Kidney tubule cell (primary cell): ENCODE data around the gene ARGFX.
A peak's percentile ranks its signal among the peaks of the same experiment; 100 is the strongest.
"Not testable (repeated sequence)": the region's sequence is repeated elsewhere in the genome, so short reads cannot be mapped to it uniquely, and the experiment has no call there.

ENCODE experiments used
- DNase-seq: peaks from one replicate; pipeline ENCODE4 v3.0.0-alpha.2; 2018; ENCODE audit warnings: low spot score

Gene ARGFX

DNA sequence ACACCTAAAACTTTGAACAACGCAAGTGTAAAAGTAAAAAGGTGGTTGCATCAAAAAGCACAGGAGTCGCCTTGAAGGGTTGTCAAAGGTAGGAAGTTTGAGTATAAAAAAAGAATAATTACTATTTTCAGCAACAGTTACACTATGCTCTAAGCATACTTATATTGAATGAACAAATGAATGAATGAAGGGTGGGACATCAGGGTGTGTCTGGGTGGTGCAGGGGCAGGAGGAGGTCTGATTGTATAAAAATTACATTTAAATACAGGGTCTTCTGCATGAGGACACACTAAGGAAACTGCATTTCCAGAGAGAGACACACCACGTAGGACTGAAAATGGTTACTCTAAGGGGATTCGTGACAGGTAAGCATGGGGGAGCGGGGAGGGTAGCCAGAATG, at the start of gene ARGFX:
ARGFX (plus strand) TSS at position 301 of the 400 bp plus-strand sequence. CDS start 2,765 bp downstream, outside the sequence.
- DNase-seq: no peak

DNA sequence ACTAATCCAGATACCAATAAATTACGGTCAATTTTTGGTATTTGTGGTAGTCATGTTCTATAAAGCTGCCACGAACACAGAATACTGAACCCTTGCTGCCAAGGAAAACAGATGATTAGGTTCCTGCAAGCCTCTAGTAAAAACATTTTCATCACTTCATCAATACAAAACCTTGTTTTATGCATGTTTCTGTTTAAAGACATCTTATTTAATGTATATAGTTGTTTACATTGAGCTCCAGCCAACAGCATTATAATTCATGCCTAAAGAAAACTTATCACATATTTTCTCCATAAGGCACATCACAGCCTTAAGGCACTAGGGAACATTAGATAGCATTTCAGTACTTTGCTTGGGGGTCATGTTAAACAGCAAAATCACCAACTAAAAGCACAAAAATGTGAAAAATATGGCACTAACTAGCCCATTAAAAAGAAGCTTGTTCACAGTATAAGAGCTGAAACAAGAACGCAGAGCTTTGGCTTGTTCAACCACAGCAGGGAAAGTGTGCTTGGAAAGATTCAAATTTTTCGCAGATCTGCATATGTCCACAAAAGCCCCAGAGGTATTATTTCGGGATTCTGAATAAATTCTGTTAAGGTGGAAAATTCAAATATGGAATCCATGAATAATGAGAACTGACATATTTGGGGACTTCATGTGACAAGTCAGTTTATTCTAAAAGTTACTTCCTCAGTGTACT, 49.6 kb upstream of the ARGFX start:
- no peak for DNase-seq

DNA sequence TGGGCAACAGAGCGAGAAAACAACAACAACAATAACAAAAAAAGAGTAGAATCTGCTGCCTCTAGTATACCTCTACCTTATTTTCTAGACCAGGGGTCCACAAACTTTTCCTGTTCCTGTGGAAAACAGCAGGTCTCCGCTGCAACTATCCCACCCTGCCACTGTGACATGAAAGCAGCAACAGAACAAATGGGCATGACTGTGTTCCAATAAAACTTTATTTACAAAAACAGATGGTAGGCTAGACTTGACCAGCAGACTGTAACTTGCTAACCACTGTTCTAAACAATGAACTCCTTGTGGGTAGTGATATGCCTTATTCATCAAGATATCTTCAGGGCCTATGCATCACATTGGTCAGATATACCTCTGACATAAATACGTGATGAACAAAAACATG, 47.2 kb upstream of the ARGFX start:
- DNase-seq: no peak

DNA sequence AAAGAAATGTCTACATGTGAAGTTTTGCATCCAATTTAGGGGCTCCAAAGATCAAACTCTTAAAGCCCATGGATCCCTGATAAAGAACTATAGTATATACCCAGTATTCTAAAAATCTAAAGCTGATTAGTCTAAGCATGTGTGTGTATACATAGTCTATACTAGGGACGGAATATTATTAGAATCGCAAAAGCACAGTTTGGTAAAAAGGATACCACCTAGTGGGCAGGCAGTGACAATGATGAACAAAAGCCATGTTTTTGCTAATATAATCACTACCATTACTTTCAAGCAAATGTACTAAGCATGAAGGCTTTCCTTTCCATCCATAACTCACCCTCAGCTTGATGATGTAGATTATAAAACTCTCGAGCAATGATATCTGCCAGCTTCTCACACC, 38.4 kb upstream of the ARGFX start:
- DNase-seq: peak; percentile 8

DNA sequence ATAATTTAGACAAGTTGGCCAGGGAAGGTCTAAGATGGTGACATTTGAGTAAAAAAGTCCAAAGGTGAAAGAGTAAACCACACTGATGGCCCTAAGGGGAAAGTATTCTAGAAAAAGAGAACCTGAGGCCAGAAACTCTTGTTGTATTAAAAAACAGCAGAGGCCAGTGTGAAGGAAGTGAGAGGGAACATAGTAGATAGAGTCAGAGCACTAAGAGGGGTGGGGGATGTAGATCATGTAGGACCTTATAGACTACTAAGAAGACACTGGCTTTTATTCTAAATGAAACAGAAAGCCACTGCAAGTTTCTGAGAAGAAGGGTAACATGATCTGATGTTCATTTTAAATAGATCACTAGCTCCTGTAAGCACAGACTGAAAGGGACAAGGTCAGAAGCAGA, 36.5 kb upstream of the ARGFX start:
- DNase-seq: no peak

DNA sequence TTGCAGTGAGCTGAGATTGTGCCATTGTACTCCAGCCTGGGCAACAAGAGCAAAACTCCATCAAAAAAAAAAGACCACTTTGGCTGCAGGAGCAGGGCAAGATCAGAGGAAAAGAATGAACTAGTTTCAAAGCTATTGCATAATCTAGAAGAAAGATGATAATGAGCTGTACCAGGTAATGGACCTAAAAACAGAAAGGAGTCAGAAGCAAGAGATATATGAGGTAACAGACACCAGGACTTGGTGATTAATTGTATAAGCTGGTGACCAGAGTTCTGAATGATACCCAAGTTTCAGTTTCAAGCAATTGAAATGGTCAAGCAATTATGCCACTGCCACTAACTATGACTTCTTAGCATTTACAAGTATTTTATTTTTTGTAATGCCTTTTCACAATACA, 24.8 kb upstream of the ARGFX start:
- peak; percentile 28 for DNase-seq

DNA sequence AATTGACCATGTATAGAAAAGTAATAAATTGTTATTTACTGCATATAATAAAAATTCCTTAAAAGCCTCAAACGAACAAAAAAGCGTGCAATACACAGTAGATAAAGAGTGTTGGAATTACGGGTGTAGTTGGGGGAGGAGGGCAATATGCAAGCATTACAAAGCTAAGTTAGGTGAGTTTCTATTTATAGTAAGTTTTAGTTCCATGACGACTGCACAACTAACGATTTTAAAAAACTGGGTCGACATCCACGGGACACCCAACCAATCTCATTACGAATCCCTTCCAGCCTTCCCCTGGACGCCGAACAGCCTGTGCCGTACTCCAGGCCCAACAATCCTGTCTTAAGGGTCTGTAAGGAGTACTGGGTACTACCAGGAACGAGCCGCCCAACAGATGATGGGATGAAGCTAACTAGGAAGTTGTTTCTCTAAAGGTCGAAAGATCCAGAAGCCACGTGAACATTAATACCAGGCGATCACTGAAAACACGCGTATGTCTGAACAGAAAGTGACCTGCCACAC, 22.6 kb upstream of the ARGFX start:
- DNase-seq: peak; percentile 25

DNA sequence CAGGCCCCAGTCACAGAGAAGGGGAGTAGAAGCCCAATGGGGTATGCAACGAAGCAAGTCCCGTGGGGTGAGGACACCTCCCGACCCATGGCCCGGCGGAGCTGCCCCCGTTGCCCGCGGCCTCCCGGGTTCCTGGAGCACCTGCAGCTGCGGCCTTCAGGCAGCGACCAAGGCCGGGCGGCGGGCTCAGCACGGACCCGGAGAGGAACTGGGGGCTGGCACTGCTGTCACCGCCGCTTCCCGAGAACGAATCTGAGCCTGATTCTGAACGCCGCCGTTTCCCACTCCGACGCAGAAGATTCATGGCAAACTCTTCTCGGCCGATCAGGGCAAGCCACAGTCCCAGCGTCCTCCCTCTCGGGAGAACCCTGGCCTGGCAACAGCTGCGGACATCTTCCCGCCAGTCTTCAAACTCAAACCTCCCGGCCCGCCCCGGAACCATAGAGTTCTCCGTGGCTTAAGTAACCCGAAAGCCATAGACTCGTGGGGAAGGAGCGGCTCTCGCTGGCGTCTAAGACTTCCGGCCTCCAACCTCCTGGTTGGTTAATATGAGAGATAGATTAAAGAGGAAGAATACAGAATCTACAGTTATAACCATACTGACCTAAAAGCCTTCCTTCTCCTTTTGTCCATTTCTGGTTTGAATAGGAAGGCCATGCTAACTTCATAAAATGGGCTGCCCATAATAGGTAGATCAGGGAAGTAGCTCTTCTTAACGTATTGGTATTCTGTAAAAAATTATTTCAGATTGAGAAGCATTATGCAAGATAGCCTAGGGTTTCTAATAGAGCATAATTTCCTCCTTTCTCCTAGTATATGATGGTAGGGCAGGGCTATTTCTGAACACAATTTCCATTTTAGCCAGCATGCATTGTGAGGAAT, 21.9 kb upstream of the ARGFX start, which contains the start of gene POLQ:
POLQ (minus strand) TSS at position 415 of the 882 bp plus-strand sequence; CDS start at position 304, 111 bp downstream.
- peak; percentile 96 for DNase-seq

DNA sequence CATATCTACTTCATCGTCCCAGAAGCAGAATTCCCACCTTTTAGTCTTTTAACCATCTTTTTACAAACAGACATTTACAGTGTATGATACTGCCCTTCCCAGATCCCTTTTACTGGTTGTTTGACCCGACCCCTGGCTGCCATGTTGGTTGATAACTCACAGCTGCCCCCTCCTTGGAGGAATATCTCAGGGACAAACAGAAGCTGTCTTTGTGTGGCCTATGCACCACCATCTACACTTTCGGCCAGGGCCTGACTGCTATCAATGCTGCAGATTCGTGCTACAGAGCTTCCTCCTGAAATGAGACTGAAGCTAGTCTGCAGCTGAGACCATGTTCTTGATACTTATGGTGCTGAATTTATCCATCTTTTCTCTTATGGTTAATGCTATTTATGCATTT, 15.4 kb upstream of the ARGFX start:
- no peak for DNase-seq

DNA sequence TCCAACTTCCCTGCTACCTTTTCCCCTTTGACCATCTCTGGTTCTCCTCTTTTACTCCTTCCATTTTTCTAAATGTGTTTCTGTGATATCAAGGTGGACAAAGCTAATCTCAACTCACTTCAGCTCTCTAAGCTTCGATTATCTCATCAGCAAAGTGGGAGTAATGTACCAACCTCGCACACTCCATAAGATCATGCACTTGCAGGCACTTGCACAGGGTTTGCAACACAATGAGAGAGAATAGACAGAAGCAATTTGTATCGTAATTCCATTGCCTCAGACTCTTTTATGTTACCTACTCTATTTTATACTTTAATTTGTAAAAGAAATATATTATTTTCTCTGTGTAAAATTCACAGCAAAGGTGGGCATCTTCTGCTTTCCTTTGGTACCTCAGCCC, 15.0 kb upstream of the ARGFX start:
- no peak for DNase-seq

DNA sequence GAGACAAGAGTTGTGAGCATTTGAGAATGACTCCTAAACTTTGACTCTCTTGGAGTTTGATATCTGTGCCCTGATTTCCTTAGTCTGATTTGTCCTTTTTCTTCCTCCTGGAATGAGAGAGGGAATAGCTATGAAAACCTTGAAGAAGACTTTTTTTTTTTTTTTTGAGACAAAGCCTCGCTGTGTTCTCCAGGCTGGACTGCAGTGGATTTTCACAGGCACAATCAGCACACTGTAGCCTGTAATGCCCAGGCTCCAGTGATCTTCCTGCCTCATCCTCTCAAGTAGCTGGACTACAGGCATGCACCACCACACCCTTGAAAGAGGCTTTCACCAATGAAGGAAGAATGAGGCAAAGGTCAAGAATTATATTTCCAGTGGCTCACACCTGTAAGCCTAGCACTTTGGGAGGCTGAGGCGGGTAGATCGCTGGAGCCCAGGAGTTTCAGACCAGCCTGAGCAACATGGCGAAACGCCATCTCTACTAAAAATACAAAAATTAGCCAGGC, 10.3 kb upstream of the ARGFX start:
- no peak for DNase-seq

DNA sequence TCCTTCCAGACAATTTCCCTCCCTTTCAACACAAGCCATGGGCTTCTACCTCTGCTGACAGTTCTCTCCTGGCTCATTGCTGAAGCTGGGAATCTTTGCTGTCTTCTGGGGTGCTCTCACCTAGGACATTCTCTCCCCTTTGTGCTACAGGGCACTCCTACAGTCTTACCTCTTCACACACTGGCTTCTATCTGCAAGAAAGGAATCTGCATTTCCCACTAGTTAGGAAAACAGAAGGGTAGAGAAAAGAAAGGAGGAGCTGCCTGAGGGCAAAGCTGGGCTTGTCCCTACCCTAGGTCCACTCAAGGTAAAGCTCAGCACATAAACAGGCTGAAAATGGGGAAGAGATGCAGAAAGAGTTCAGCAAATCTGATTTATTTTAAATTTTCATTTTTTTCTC, 5.6 kb upstream of the ARGFX start:
- DNase-seq: no peak

DNA sequence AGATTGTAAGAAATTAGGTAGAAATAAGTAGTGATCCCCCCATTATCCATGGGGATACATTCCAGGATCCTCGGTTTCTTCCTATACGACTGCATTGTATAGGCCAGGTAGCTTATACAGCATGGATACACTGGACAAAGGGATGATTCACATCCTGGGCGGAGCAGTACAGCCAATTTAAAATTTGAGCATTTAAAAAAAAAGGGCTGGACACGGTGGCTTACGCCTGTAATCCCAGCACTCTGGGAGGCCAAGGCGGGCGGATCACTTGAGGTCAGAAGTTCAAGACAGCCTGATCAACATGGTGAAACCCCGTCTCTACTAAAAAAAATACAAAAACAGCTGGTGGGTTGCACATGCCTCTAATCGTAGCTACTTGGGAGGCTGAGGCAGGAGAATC, 976 bp upstream of the ARGFX start:
- no peak for DNase-seq

DNA sequence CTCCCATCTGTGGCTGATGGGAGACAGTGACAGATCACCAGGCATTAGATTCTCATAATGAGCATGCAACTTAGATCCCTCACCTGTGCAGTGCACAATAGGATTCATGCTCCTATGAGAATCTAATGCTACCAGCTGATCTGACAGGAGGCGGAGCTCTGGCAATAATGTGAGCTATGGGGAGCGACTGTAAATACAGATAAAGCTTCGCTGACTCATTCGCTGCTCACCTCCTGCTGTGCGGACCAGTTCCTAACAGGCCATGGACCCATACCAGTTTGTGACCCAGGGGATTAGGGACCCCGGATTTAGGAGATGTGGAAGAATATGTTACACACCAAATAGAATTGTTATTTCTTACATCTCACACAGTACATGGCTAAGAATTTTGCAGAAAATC, 6.7 kb downstream of the ARGFX start:
- no peak for DNase-seq

DNA sequence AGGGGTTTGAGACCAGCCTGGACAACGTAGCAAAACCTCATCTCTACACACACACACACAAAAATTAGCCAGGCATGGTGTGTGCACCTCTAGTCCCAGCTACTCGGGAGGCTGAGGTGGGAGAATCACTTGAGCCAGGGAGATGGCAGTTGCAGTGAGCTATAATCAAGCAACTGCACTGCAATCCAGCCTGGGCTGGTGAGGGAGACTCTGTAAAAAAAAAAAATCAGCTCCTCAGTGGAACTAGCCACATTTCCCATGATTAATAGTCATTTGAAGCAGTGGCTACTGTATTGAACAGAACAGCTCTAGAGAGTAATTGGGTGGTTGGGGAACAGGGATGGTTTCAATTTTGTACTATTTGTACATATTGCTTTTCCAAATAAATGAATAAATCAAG, 13.9 kb downstream of the ARGFX start:
- DNase-seq: no peak

DNA sequence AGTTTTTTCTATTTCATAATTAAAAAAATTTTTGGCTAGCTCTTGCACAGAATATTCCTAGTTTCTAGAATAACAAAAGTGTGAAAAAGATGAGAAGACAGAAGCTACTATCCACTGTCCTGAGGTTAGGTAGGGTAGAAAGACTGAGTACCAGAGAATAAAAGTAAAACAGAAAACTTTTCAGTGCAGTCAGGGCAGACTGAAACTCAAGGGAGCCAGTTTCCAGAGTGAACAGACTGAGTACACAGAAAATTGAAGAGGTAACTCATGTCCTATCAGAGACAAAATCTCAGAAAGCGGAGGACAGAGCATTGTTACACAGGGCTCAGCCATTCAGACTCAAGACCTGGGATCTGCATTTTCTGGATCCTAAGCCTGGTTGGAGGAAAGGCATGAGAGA, 16.7 kb downstream of the ARGFX start:
- DNase-seq: no peak

DNA sequence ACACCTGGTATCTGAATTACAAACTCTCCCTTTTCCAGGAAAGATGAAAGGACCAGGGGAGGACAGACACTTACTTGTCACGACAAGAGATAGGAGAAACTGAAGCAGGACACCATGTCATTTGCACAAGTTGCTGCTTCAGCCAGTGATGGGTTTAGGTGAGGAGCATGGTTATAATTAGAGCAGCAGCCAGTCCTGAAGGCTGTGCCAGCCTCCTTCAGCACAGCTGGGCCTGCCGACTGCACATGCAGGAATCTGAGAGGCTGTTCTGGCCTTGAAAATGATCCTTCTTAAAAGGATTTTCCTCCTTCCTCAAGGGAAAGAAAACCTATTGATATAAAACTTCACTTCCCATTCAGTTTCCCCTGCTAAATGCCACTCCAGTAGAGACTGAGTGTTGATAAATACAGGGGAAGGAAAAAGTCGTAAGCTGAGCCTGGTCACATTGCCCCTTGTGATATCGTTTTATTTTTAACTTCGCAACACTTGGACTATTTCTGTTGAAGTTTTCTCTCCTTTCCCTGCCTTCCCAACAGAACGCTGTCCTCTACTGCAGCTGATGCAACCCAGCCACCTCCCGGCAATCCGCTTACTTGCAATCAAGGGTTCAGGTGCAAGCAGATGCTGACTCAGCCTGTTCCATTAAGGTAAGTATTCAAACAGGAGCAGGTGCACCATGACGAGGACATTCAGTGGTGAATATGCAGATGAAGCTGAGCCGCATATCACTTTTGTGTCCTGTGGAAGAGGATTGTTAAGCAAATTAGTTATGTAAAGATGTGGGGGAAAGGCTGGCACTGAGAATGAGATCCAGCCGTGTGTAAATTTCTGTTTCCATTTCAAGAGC, 25.3 kb downstream of the ARGFX start, which contains the start of gene FBXO40:
FBXO40 (plus strand) TSS at position 524 of the 847 bp plus-strand sequence. CDS start 27,197 bp downstream, outside the sequence.
- peak; percentile 20 for DNase-seq

DNA sequence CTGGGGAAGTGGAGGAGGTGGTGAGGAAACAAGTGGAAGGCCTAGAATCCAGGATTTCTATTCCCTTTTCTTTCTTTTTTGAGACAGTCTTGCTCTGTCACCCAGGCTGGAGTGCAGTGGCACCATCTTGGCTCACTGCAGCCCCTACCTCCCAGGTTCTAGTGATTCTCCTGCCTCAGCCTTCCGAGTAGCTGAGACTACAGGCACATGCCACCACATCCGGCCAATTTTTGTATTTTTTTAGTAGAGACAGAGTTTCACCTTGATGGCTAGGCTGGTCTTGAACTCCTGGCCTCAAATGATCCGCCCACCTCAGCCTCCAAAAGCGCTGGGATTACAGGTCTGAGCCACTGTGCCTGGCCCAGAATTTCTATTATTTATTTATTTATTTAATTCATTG, 26.1 kb downstream of the ARGFX start:
- not testable (repeated sequence) for DNase-seq

DNA sequence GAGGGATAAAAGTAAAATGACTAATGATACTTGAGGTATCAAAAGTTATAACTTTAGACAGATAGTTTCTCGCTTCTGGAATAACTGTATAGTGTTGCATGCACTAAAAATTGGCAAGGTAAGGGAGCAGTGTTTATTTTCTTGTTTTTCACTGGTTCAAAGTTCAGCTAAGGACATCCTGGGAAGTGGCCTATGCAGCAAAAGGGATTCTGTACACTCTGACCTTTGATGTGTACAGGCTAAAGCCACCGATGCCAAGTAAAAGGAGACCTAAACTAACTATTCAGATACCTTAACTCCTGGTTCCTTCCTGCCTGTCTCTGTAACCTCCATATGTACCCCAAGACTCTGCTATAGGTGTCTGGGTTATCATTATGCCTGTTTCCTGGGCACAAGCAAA, 27.1 kb downstream of the ARGFX start:
- no peak for DNase-seq

DNA sequence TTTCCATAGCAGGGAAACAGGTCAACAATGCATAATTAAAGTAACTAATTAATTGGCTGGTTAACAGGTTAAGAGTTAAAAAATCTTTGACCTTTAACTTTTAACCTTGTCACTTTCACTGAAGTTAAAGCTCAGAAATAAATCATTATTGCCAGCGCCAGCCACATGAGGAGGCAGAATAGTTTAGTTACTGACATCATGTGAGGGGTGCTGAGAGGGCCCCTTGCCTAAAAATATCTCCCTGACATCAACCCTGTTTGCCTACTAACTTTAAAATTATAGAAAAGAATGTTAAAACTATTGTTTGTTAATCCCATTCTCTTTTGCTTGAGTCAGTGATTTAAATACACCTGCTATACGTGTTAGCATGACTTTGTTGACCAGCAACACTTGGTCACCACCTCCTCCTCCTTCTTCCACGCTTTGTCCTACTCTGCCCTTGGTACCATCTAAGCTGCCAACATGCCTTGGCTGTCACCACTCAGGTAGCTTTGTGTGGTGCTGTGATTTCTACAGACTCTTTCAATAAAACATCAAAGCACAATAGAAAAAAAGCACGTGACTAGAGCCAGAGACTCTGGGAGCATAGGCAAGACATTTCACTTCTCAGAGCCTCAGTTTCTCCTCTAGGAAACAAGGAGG, 28.1 kb downstream of the ARGFX start:
- no peak for DNase-seq

DNA sequence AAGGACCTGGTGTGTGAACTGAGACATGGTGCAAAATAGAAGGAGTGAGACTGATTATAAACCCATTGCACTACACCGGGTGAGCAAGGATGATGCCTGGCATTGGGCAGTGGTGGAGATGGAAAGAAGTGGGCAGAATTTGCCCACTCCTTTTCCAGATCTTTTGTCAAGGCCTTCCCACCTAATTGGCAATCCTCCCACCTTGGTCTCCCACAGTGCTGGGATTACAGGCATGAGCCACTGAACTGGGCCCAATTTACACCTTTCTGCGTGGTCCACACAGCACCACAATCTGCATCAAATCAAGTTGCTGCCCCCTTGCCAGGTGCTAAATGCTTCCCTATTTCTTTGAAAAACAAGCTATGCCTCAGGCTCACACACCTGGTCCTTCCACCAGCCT, 30.8 kb downstream of the ARGFX start:
- DNase-seq: no peak
